ENCODE results near the gene MPDZ.
"Not testable (repeated sequence)": the region's sequence is repeated elsewhere in the genome, so short reads cannot be mapped to it uniquely, and the experiment has no call there.

The MPDZ gene

GRCh38 chr9:13267743-13268142 lies 11.7 kb downstream of the MPDZ start:
- DNase-seq = no peak

GRCh38 chr9:13266167-13266566 lies 13.3 kb downstream of the MPDZ start:
- no peak for DNase-seq

- no peak for DNase-seq
Observed at GRCh38 chr9:13264788-13265187, 14.7 kb downstream of the MPDZ start.

- DNase-seq = no peak
Observed at GRCh38 chr9:13263511-13263910, 16.0 kb downstream of the MPDZ start.

GRCh38 chr9:13252852-13253251 lies 26.6 kb downstream of the MPDZ start:
- no peak for DNase-seq

- no peak for DNase-seq
Observed at GRCh38 chr9:13244181-13244580, 35.3 kb downstream of the MPDZ start.

- no peak for DNase-seq
Observed at GRCh38 chr9:13241283-13241682, 38.2 kb downstream of the MPDZ start.

DNA sequence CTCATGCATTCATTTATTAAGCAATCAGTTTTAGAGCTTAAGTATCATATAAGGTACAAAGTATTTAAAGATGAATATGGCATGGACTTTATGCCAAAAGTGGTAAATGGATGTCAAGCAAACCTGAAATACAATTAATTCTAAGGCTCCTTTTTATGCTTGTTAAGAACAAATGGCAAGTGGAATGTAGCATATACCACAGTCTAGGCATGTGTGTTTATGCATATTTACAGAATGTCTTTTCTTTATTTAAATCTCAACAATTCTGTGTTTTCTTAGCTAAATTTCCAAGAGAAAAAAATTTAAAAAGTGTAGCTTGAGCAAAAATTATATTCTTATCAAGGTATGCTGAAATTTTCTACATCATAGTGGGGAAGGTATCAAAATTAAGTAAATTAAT lies 39.8 kb downstream of the MPDZ start:
- no peak for DNase-seq

GRCh38 chr9:13239208-13239607 lies 40.3 kb downstream of the MPDZ start:
- no peak for DNase-seq

DNA sequence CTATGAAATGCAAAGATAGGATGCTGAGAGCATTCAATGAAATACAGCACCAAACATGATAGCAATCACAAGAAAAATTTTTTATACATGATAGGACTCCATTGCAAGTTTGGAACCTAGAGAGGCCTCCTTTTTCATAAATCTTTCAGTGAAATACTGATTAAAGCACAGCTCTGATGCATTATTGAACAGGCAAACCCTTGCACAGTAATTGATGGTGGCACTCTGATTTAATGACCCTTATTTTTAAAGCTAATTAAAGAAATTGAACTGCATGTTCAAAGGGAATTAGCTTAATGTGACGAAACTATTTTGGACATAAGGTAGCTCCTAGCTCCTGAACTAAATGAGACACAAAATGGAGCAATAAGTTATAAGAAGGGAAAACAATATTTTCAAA lies 44.6 kb downstream of the MPDZ start:
- DNase-seq = no peak

DNA sequence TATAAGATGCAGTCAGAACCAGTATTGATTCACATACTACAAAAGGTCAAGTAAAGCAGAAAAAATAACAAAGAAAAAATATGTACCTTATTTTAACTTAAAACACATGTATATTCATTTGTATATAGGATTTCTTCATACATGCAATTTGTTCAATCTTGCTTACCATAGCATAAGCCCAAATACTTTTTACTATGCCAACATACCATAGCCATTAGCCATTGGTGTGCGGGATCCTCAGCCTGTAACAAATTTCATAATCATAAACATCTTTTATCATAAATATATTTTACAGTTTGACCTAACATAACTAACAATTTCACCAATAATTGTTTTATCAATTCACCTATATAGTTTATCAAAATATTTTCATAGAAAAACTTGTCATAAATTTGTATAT lies 51.1 kb downstream of the MPDZ start:
- DNase-seq = no peak

GRCh38 chr9:13224366-13224765 lies 55.1 kb downstream of the MPDZ start:
- DNase-seq = no peak

DNA sequence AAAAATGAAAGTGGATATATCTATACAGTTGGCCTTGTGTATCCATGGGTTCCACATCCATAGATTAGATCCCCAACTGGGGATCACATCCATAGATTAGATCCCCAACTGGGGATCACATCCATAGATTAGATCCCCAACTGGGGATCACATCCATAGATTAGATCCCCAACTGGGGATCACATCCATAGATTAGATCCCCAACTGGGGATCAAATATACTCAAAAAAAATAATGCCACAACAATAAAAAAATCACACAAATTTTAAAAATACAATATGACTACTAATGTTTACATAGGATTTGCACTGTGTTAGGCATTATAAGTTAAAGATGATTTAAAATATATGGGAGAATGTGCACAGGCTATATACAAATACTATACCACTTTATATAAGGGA lies 56.8 kb downstream of the MPDZ start:
- not testable (repeated sequence) for DNase-seq

DNA sequence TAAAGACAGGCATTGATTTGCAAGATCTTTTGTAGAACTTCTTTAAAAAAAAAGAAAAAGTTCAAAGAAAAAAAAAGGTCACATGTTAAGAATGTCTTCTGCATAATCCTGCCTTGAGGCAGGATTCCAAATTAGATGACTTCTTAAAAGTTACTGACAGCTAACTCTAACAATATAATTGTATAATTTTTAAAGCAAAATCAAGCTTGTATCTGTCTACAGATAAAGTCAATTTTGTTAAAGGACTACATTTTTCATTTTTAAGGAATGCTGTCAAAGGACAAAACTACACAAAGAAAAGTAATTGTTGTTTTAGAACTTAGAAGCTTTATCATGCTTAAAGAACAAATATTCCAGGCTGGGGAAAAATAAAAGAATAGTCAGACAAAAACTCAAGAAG lies 57.8 kb downstream of the MPDZ start:
- no peak for DNase-seq

GRCh38 chr9:13220837-13221236 lies 58.7 kb downstream of the MPDZ start:
- no peak for DNase-seq

- DNase-seq = no peak
Observed at GRCh38 chr9:13215791-13216554, 63.5 kb downstream of the MPDZ start.

DNA sequence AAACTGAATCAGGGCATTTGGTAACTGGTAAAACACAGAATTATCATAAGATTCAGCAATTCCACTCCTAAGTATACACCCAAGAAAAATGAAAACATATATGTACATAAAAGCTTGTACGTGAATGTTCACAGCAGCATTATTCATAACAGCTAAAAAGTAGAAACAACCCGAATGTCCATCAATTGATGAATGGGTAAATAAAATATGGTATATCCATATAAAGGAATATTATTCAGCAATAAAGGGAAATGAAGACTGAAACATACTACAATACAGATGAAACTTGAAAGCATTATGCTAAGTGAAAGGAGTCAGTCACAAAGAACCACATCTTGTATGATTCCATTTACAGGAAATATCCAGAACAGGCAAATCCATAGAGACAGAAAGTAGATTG lies 65.5 kb downstream of the MPDZ start:
- no peak for DNase-seq

GRCh38 chr9:13213337-13213736 lies 66.2 kb downstream of the MPDZ start:
- DNase-seq = no peak

DNA sequence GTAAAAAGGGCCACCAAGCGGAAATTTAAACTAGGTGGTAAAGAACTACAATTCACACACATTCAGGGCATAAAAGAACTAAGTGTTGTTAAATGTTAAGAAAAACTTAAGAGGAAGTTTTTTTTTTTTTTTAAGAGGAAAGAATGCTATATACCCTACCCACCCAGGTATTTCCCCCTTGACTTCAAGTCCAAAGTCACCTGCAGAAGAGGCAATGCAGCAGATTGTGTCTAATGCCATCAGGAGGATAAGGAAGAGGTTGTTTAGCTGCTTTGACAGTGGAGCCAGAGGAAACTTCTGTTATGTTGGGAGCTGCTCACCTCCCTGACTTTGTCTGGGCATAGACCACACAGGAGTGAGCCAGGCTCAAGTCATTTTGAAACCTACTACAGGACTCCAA lies 69.2 kb downstream of the MPDZ start:
- DNase-seq = no peak

DNA sequence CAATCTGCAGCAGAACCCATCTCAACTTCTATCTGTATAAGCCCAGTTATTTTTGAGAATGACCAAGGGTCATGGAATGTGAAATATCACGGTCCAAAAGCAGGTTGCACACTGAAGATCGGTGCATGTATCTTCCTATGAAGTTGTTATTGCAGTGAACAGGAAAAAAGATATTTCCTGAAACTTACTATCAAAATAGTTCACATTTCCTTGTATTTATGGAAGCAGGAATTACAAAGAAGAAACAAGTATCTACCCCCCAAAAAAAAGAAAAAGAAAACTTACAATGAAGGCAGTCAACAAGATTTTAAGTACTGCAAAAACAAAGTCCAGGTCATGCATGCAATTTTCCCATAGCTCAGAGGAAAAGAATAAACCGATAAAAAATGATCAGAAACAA lies 70.0 kb downstream of the MPDZ start:
- DNase-seq = no peak

DNA sequence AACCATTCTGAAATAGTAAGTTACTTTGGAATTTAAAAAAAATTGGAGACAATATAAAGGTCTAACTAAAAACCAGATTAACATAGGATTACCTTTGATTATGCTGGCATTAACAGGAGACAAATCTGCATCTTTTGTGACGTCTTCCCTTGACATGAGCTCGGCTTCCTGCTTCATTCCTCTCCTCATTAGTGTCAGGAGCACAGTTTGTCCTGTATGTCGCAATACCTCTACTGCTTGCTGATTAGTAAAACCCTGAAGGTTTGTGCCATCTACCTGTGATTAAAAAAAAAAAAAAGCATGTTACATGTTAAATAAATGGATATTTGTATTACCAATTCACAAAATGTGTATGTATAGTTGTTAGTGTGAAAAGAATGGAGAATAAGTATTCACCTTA lies 73.7 kb downstream of the MPDZ start:
- DNase-seq = no peak

DNA sequence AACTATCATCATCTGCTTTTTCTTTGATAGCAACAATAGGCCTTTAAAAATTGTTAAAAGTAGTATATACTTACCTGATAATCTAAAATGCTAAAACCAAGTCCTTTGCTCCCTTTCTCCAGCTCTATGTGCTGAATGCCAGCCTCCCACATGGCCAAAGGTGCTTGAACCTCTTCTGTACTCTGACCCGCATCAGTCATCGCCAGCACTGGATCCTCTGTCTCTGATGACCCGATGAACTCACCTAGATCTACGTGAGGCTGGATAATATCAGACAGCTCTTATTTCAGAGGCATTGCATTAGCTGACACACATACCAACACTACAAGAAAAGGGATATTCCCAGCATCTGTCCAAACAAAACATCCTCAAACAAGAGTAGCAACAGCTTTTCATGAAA lies 89.5 kb downstream of the MPDZ start:
- no peak for DNase-seq

DNA sequence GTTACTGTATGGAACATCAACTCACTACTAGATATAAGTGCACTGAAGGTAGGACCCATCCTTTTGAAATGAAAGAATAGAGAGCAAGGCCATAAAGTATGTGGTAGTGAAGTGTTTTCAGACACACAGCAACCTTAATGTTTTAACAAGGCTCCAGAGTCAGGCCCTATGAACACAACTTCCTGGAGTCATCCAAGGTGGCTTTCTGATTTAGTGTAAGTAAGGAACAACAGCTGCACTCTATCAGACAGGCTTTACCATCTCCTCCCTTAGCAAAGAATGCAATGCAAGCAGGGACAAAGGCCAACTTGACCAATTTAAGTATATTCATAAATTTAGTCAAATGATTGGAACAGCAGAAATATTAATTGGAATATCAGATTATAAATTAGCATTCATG lies 90.1 kb downstream of the MPDZ start:
- DNase-seq = no peak

- DNase-seq = no peak
Observed at GRCh38 chr9:13186774-13187173, 92.7 kb downstream of the MPDZ start.

DNA sequence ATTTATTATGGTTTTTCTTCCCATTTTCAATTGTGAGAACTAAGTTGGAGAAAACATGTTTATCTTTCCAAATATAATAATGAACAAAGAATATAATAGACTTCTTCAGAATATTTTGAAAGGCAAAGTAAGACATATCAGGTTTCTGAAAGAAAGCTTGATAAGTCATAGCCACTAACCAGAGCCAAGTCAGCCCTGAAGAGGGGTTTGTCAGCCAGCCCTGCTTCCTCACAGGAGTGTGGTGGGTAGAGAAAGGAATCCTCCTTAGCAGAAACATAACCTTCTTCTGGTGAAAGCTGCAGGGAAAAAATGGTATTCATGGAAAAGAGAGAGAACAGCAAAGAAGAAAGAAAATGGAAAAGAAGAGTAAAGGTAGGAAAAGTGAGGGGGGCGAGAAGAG lies 93.4 kb downstream of the MPDZ start:
- DNase-seq = no peak
